Measurements from ENCODE around the gene SLC29A2.
"Not testable (repeated sequence)": the region's sequence is repeated elsewhere in the genome, so short reads cannot be mapped to it uniquely, and the experiment has no call there.

The SLC29A2 gene

DNA sequence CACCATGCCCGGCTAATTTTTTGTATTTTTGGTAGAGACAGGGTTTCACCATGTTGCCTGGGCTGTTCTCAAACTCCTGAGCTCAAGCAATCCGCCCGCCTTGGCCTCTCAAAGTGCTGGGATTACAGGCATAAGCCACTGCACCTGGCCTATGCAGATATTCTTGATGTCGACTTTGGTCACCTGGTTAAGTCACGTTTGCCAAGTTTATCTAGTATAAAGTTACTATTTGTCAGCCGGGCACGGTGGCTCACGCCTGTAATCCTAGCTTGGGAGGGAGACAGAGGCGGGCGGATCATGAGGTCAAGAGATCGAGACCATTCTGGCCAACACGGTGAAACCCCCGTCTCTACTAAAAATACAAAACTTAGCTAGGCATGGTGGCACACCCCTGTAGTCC lies 12.8 kb upstream of the SLC29A2 start:
- DNase-seq (ENCODE audit: low spot score): not testable (repeated sequence)

DNA sequence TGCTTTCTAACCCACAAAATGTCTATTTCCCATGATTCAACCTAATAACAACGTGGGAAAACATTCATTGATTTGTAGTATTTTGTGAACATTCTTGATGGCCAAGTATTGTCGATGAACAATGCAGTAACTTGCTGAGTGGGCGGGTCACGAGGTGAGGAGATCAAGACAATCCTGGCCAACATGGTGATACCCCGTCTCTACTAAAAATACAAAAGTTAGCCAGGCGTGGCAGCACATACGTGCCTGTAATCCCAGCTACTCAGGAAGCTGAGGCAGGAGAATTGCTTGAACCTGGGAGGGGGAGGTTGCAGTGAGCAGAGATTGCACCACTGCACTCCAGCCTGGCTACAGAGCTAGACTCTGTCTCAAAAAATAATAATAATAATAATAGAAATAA lies 8.7 kb upstream of the SLC29A2 start:
- DNase-seq (ENCODE audit: low spot score): not testable (repeated sequence)

DNA sequence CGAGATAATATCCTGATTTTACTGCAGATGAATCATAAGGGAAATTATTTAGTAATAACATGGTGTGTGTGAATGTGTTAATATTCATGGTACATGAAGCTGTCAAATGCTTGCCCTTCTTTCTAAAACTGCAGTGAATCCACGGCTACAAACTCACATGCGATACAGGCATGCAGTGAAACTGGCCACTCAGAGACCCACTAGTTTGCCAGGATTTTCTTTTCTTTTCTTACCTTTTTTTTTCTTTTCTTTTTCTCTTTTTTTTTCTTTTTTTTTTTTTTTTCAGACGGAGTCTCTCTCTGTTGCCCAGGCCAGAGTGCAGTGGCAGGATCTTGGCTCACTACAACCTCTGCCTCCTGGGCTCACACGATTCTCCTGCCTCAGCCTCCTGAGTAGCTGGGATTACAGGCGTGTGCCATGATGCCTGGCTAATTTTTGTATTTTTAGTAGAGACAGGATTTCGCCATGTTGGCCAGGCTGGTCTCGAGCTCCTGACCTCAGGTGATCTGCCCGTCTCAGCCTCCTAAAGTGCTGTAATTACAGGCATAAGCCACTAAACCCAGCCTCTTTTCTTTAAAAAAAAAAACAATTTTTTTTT lies 2.2 kb upstream of the SLC29A2 start:
- DNase-seq (ENCODE audit: low spot score): not testable (repeated sequence)

DNA sequence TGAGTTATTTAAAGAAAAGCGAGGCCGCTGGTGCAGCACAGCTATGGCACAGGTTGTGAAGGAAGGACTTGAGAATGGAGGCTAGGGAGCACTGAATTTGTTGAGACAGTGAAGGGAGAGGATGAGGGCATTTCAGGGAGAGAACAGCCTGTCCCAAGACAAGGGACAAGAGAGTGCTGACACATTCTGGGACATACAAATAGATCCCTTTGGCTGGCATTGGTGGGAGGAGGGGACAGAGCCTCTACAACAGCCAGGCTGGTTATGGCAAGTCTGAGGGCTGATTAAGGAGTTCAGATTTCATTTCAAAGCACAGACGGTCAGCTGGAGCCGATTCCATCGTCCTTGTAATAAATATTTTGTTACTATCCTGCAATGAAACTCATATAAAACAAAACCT lies 1.7 kb upstream of the SLC29A2 start:
- DNase-seq (ENCODE audit: low spot score): no peak

DNA sequence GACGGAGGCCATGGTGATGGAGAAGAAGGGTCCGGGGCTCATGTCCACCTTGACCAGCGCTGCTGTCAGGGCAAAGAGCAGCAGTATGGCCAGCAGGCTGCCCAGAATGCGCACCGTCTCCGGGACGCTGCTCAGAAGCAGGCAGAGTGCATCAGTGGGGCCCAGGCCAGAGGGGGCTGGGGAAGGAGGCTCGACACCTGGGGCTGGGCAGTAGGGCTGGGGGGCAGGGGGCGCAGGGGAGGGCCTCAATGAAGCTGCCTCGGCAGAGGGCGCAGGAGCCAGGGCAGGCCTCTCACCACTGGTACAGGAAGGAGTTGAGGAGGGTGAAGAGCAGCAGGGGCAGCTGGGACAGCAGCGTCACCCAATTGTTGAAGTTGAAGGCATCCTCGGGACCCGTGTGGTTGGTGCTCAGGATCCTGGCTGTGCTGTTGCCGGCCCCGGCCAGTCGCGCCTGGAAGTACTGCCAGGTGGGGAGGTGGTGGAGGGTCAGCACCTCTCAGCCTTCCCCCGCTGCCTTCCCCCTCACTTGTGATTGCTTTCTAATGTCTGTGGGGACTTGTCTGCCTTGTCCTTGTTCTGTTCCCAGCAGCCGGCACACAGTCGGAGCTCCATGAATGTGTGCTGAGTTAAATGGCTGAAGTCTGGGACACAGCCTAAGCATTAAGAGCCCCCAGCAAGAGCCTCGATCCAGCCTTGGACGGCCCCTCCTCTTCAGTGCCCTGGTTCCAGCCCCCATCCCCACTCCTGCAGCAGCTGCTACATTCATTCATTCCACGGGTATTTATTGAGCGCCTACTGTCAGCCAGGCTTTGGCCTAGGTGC lies 2.3 kb downstream of the SLC29A2 start:
- DNase-seq (ENCODE audit: low spot score): no peak

DNA sequence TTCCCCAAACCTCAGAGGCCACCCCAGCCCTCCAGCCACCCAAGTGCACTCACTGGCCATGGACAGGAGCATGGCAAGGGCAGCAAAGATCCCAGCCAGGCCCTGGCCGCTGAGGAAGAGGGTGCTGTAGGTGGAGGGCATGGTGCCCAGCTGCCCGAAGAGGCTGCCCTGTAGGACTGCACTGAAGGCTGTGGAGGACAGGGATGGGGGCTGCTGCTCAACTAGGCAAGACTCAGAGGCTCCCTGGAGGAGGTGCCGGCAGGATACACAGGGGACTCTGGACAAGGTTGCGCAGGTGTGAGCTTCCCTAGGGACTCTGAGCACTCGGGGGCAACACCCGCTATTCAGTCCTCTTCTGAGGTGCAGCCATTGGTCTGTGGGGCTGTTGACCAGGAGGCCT lies 3.1 kb downstream of the SLC29A2 start:
- no peak for DNase-seq (ENCODE audit: low spot score)

DNA sequence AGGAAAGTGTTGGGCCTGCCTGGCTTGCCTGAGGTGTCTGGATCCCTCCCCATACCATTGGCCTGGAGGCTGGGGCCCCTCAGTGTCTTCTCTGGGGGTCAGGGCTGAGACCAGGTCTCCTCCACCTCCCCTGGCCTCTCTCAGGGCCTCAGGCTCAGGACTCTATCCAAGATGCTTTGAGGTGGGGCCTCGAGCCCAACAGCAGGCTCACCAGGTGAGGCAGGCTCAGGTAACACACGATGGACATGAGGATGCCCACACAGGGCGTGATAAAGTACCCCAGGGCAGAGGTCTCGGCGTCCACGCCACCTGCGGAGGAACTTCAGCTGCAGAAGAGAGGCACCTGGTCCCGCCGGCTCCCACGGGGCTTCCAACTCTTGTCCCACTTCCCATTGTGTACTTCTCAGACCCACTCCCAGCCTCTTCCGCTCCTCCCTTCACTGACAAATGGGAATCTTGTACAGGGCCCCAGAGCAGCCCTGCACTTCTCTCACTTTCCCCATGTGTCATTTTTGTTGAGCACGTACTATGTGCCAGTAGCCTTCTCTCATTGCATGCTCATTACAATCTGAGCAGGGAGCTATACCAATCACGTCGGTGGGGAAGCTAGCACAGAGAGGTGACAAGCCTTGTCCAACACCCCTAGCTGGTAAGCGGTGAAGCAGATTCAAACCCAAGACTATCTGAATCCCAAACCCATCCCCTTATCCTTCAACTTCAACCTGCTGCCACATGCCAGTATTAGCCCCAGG lies 3.8 kb downstream of the SLC29A2 start:
- DNase-seq (ENCODE audit: low spot score): no peak

DNA sequence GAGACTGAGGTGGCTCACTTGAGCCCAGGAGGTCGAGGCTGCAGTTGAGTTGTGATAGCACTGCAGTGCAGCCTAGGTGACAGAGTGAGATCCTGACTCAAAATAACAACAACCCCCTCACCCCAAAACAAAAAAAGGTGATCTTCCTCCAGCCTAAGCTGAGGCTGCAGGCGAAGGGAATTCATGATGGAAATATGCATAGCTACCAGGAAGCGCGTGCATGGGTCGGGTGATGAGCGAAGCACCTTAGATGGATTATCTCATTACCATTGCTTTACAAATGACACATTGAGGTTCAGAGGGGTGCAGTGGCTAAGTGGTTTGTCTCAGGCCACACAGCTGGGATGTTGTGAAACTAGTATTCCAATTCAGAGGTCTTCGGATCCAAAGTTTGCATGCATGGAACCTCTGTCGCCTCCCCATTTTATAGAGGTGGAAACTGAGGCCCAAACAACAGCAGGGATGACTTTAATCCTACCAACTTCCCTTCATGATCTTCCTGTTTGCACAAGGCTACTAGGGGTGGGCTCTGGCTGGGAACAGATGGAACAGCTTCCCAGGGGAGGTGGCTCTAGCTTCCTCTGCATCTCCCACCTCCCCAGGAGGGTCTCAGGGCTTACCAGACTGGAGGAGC lies 4.6 kb downstream of the SLC29A2 start:
- DNase-seq (ENCODE audit: low spot score): no peak

DNA sequence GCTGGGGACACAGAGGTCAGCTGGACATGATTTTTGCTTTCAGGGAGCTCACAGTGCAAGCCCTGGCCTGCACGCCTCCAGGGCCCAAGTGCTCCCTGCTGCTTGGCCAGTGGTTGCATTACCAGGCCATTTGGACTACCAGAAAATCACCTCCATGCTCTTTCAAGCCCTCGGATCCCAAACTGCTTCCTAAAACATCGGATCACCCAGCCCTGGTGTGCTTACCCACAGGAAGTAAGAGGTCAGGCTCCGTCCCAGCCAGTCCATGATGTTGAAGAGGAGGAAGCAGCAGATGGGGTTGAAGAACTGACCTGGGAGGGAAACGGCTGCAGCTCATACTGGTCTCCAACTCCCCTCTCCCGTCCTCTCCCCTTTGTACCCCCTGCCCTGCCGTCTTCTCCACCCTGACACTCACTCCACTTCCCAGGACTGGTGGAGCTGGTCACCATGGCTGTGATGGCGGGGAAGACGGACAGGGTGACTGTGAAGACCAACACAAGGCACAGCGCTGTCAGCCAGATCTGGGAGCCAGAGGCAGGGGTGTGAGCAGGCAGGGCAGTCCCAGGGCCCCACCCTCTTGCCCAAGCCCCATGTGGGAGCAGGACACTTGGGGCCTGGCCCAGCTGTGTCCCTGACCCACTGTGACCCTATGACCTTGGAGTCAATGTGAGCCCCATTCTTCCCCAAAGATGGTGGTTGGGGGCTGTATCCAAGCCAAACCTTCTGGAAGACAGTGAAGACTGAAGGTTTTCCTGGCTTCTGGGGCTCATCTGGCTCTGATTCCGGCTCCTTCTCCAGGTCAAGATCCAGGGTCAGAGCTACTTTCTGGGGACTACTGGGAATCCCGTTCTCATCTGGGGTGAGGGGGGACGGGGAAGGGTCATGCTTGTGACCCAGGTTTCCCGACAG lies 5.6 kb downstream of the SLC29A2 start:
- no peak for DNase-seq (ENCODE audit: low spot score)

DNA sequence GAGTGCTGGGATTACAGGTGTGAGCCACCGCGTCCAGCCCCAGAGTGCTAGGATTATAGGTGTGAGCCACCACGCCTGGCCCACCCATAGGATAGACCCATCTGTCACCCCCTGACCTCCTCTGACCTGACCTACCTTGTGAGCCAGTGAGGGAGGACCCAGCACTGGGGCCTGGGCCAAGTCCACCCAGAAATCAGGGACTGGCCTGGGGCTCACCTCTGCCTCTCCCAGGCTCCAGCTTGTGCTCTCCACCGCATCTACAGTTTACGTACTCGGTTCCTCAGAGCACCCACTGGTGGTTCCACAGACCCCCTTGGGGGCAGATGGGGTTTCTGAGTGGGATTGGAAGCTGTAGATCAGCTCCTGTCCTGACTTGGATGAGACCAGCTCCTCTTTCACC lies 6.4 kb downstream of the SLC29A2 start:
- no peak for DNase-seq (ENCODE audit: low spot score)

DNA sequence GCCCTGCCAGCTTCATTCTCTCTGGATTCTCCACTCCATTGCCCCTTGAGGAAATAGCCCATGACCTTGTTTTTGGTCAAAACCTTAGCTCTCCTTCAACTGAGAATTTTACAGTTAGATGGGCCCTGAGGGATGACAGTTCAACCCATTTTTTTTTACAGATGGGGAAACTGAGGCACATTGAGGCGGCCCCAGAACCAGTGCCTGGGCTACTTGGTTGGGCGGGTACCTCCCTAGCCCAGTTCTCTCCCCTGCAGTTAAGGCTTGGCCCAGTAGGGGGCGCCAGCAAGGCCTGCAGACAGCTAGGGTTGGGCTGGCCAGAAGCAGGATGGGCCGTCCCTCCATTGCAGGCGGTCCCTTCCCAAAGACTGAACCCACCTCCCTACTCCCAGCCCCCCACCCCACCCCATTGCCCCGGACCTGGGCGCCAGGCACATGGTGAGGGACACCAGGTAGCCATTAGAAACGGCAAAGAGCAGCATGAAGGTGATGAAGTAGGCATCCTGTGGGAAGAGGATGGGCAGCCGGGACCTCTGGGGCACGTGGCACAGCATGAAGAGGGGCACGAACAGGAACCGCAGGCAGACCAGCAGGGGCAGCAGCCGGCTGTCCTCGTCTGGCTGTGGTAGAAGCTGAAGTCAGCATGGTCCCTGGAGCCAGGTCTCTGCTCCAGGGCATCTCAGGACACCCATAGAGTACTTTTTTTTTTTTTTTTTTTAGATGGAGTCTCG lies 7.6 kb downstream of the SLC29A2 start:
- DNase-seq (ENCODE audit: low spot score): peak; percentile 82

DNA sequence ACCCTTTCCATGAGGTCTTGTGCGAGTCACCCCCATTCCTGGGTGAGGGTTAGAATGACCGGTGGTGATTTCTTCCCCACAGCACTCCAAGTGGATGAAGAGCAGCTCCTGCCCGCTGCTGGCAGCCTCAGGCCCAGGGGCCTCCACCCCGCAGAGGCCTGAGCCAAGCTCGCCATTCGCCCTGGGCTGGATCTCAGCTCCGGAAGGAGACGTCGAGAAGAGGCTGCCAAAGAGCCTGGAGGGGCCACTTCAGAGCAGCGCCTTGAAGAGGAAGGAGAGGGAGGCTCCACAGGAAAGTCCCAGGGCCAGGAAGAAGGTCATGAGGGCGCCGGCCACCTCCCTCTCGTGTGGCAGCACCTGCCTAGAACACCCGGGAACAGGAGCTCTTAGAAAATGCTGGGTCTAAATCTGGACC lies 8.4 kb downstream of the SLC29A2 start:
- no peak for DNase-seq (ENCODE audit: low spot score)

DNA sequence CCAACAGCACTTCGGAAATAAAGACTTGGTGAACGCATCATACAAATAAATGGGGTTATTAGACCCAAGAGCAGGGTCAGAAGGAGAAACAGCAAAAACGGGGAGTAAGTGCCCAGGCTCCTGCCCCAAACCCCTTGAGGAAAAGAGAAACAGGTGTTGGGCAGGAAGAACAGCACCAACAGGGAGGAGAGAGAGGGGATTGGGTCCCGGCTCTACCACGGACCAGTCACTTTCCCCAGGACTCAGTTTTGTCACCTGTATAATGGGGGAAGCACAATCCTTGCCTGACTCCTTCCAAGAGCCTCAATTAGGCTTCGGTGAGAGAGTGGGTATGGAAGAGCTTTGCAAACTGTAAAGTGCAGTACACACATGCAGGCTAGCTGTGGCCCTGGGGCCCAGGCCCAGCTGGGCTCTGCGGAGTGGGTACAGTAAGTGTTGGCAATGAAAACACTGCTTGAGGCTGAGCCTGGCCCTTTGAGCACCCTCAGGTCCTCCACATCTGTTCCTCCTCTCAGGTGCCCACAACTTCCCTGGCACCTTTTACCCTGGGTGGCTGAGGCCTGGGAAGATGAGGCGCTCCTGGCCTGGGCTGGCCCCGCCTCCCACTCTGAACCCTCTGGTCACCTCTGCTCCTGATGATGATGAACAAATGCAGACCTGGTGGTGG lies 8.9 kb downstream of the SLC29A2 start:
- DNase-seq (ENCODE audit: low spot score): no peak

DNA sequence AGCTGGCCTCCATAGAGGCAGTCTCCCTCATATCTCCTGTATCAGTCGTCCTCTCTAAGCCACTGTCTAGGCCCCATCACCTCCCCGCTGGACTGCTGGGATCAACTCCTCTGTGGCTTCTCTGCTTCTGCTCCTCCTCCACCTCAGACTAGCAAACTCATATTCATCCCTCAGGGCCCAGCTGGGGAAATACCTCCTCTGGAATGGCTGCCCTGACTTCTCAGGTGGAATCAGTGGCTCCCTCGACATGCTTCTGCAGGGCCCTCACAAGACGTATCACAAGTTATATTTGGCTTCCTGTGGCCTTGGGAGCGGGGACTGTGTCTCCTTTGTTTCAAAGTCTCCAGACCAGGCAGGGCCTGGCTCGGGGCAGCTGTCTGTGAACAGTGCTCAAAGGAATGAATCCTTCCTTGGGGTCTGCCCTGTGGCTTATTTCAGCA lies 10.0 kb downstream of the SLC29A2 start:
- DNase-seq (ENCODE audit: low spot score): no peak

DNA sequence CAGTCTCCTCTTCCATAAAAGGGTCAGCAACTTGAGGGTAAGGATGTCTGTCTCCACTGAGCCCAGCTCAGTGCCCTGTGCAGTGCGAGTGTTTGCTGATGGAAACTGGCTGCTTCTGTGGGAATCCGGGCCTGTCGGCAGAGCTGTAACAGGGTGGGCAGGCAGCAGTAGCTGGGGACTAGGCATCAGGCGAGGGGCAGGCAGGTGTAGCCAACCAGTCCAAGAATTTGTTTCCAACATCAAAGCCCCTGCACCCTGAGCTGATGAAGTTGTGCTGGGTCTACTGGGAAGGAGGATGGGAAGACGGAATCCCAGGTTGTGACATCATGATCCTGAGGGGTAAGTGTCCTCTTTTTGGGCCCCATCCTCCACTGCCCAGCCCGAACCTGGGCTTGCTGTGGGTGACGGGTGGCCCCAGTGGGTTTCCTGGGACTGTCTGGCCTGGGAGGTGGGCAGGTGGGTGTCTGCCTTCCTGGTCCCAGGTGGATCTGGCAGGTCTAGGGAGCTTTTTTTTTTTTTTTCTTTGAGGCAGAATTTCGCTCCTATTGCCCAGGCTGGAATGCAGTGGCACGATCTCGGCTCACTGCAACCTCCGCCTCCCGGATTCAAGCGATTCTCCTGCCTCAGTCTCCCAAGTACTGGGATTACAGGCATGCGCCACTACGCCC lies 11.0 kb downstream of the SLC29A2 start:
- no peak for DNase-seq (ENCODE audit: low spot score)

DNA sequence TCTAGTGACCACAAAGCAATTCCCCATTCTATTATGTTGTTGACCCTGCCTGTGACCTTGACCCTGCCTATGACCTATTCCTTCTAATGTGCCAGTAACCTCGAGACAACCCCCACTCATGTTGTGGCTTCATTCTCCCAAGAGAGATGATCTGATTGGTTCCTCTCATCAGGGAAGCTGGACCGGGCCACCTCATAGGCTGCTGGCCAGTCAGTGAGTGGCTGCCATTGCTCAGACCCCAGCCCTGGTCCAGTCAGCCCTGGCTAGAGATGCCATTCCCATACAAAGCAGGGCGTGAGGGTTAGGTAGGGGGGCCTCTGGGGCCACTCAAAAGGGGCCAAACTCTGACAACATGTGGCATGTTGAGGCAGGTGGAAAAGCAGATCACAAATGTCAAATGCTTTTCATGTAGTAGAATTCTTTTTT lies 11.9 kb downstream of the SLC29A2 start:
- no peak for DNase-seq (ENCODE audit: low spot score)

DNA sequence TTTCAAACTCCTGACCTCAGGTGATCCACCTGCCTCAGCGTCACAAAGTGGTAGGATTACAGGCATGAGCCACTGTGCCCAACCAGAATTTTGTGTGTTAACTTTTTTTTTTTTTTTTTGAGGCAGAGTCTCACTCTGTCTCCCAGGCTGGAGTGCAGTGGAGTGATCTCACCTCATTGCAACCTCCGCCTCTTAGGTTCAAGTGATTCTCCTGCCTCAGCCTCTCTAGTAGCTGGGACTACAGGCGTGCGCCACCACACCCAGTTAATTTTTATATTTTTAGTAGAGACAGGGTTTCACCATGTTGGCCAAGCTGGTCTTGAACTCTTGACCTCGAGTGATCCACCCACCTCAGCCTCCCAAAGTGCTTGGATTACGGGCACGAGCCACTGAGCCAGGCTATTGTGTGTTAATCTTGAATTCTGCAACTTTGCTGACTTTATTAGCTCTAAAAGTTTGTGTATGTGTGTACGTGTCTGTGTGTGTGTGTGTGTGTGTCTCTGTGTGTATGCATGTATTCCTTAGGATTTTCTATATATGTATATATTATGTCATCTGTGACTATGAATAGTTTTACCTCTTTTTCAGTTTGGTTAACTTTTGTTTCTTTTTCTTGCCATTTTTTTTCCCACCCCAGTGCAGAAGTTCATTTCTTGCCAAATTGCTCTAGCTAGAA lies 20.9 kb downstream of the SLC29A2 start:
- not testable (repeated sequence) for DNase-seq (ENCODE audit: low spot score)

DNA sequence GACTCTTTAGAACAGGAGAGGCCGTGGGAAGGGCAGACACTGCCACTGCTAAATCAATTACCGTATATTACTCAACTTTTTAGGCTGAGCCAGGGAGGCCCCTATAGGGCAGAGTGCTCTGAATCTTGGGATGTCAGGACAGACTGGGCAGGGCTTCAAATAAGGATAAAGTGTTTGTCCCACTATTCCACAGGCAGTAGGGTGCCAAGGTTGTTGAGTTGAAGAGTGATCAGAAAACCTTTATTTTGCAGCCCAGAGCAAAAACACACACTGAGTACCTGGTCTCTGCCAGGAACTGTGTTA lies 22.5 kb downstream of the SLC29A2 start:
- no peak for DNase-seq (ENCODE audit: low spot score)

All from activated CD4-positive, alpha-beta T cell treated with anti-CD3 and anti-CD28 coated beads, Interleukin-2, Interleukin-4, amounts not matched to agents 100 ng/mL and 50 ng/mL, durations not matched to agents 16 hours and 8 hours (primary cell).